GM12872 (cell line): ENCODE data around the gene C16orf87.

Experiments used
- TF ChIP-seq, protein P1 (sequence below): IDR thresholded peaks from 3 replicates; pipeline ENCODE4 v1.5.1; 2011; ENCODE audit warnings: low read depth, mild to moderate bottlenecking, low read length, moderate library complexity; ENCODE audit not compliant: insufficient read depth

The C16orf87 gene

DNA sequence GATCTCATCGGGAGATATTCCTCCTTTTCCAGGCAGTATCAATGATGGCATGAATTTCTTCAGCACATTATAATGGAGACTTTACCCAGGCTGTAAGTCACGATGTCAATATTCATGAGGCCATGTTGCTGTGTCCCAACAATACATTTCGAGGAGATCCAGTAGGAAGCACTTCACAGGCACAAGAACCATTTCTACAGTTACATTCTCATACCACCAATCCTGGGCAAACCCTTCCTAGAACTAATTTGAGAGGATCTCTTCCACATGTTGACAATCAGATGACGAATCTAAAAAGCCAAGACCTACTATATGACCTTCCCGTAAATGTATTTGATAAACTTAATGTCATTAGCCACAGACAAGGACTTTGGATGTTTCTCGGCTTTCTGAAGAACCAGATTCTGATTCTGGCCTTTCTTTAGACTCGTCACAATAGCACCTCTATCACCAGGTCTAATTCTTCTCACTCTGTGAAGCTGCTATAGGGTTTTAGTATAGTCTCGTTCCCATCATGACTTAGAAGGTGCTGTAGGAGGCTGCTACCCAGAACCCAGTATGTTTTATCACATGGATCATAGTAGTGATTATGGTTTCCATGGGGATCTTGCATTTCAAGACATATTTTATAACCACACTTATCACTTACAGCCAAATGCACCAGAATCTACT lies 40.2 kb downstream of the C16orf87 start:
- TF ChIP-seq, protein P1, sequence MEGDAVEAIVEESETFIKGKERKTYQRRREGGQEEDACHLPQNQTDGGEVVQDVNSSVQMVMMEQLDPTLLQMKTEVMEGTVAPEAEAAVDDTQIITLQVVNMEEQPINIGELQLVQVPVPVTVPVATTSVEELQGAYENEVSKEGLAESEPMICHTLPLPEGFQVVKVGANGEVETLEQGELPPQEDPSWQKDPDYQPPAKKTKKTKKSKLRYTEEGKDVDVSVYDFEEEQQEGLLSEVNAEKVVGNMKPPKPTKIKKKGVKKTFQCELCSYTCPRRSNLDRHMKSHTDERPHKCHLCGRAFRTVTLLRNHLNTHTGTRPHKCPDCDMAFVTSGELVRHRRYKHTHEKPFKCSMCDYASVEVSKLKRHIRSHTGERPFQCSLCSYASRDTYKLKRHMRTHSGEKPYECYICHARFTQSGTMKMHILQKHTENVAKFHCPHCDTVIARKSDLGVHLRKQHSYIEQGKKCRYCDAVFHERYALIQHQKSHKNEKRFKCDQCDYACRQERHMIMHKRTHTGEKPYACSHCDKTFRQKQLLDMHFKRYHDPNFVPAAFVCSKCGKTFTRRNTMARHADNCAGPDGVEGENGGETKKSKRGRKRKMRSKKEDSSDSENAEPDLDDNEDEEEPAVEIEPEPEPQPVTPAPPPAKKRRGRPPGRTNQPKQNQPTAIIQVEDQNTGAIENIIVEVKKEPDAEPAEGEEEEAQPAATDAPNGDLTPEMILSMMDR = no peak

DNA sequence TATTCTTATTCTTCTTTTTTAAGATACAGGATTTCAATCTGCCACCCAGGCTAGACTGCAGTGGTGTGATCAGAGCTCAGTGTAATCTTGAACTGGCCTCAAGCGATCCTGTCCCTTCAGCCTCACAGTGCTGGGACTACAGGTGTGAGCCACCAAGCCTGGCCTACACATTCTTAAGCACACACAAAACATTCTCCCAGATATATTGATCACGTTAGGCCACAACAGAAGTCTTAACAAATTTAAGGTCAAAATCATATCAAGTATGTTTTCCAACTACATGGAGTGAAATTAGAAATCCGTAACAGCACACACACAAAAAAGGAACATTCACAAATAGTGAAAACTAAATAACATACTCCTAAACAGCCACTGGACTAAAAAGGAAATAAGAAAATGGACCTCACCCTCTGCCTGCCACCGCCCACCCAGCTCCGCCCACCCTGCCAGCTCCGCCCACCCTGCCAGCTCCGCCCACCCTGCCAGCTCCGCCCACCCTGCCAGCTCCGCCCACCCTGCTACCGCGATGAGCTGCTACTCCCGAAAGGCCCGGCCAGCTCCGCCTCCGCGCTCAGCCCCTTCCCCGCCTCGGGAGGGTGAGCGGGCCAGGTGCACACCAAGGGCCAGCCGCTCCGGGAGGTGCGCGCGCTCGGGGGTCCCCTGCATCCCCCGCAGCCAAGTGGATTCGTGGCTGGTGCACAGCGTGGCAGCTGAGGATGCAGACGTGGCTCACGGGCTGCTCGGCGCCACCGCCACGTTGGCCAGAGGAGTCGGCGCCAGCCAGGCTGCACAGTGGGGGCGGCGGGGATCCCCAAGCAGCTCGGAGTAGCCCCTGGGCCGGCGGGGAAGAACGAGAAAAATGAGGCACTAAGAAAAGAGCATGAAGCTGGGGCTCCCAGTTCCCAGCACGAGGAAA lies 41.2 kb downstream of the C16orf87 start:
- TF ChIP-seq, protein P1 = no peak

DNA sequence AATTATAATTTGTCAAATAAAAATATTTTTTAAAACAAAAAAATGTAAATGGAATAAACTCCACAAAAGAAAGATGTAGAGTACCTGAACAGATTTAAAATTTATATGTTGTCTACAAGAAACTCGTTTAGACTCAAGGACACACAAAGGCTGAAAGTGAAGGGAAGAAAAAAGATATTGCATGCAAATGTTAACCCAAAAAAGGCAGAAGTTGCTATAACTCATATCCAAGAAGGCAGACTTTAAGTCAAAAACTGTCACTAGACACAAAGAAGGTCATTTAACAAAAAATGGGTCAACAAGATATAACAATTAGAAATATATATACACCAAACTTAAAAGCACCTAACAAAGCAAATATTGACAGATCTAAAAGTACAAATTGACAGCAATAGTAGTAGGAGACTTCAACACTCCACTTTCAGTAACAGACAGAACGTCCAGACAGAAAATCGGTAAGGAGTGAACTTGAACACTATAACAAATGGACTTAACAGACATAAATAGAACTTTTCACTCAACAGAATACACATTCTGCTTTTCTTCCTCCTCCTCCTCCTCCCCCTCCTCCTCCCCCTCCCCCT lies 42.0 kb downstream of the C16orf87 start:
- TF ChIP-seq, protein P1 = no peak

DNA sequence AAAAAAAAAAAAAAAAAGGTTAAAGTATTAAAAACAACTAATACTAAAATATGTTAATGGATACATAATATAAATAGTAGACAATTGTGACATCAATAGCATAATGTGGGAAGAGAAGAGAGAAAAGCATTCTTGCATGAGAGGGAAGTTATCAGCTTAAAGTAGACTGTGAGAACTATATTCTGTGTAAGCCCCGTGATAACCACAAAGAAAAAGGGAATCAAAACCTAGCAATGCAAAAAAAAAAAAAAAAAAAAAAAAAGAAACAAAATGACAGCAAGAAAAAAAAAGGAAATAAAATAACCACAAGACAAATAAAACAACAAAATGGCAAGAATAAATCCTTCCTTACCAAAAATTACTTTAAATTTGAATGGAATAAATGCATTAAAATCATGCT lies 43.1 kb downstream of the C16orf87 start:
- TF ChIP-seq, protein P1 = no peak

DNA sequence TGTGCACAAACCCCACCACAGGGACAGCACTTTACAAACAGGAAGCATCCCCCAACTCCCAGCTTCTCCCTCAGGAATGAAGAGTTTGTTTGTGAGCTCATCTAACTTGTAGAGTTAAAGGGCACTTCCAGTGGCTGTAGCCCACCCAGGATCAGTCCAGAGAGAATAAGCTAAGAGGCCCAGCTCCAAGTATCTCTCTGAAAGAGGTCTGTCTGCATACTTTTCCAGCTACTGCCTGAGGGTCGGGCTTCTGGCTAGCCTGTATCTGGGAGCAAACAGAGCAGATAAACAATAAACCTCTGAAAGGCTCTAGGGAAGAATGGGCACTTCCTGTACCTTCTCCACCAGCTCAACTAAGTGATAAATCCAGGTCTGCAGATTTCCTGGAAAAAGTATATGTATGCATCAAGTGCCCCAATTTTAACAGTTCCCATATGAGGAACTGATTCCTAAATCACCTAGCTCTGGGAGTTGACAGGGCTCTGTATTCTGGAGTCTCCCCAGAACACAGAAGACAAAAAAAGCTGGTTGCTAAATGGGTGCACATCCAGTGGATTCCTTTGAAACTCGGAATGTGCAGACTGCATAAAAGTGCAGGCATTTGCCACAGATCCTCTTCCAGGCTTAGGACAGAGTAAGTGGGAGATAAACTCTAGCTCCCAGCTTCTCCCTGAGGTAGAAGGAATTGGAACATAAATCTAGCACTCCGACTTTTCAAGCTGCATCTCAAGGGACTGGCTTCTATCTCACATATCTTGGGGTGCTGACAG lies 45.7 kb downstream of the C16orf87 start:
- TF ChIP-seq, protein P1 = no peak

DNA sequence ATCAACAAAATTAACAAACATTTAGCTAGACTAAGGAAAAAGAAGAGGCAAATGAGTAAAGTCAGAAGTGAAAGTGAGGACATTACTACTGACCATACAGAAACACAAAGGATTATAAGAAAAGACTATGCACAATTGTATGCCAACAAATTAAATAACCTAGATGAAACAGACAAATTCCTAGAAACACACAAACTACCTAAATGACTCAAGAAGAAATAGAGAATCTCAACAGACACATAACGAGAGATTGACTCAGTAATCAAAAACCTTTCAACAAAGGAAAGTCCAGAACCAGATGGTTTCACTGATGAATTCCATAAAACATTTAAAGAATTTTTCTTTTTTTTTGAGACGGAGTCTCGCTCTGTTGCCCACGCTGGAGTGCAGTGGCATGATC lies 47.2 kb downstream of the C16orf87 start:
- TF ChIP-seq, protein P1 = no peak
